ENCODE measurements around the gene CD164. TPM values are rescaled to one million over a fixed set of nuclear protein-coding genes. Genes with fewer than 3 reads are reported as not detected.

The CD164 gene
- polyA plus RNA-seq, 1 donor (not counting 4 experiments of a cell fraction or from before 2014, with no cell fraction given): 244 TPM

- Histone ChIP-seq H3K36me3 (ENCODE audit: control insufficient read depth in 2 of 2, extremely low read depth in 1 of 2, insufficient read depth in 2 of 2, low read length in 2 of 2) (no peaks in the 10 kb centered on the region), H3K4me1 (ENCODE audit: control insufficient read depth, extremely low read depth, insufficient read depth, low read length) (peaks cover 26% of the 10 kb centered on the region), H2AFZ (ENCODE audit: control insufficient read depth, low read length) (no peak overlapping the region), H3K9ac (ENCODE audit: control insufficient read depth, extremely low read depth, insufficient read depth, low read length) (no peak overlapping the region), H3K79me2 (ENCODE audit: control insufficient read depth, insufficient read depth, low read length) (no peaks in the 10 kb centered on the region), H4K20me1 (ENCODE audit: control insufficient read depth, extremely low read depth, insufficient read depth, low read length) (no peaks in the 10 kb centered on the region), H3K27me3 (ENCODE audit: control insufficient read depth, extremely low read depth, insufficient read depth, low read length) (no peaks in the 10 kb centered on the region), H3K9me3 (ENCODE audit: control insufficient read depth, low read depth, low read length) (no peaks in the 10 kb centered on the region), H3K4me2 (ENCODE audit: control insufficient read depth, extremely low read depth, insufficient read depth, low read depth, low read length) (no peak overlapping the region), H3K4me3 (ENCODE audit: control insufficient read depth in 2 of 3, extremely low read depth in 1 of 3, insufficient read depth in 2 of 3, low read depth in 1 of 3, low read length in 3 of 3) (no peak overlapping the region), H3K9me1 (ENCODE audit: control insufficient read depth, extremely low read depth, insufficient read depth, low read length) (no peaks in the 10 kb centered on the region), H3K27ac (ENCODE audit: control insufficient read depth, insufficient read depth, low read length) (no peak overlapping the region)
- FAIRE-seq (no peak), DNase-seq (ENCODE audit: low read depth, low spot score) (no peak)
- TF ChIP-seq CTCF (optimal IDR thresholded peaks at IDR 0.05 in 1 of 3, IDR thresholded peaks at IDR 0.05 in 1 of 3, conservative IDR thresholded peaks at IDR 0.05 in 1 of 3; ENCODE audit: extremely low read depth in 1 of 3, insufficient read depth in 2 of 3, low read length in 3 of 3) (no peak), EZH2 (IDR thresholded peaks at IDR 0.05; ENCODE audit: low read length) (no peak)
- dilution Hi-C loops (cut with MboI; ENCODE audit: extremely low pct_ligation_motif_present, low sequenced_read_pairs): no loop called here
These were observed 6.0 kb upstream of the CD164 start for GRCh38 chr6:109388265-109388664.

GRCh38 chr6:109383438-109383940, 1.2 kb upstream of the CD164 start:
- H2AFZ ChIP-seq (ENCODE audit: control insufficient read depth, low read length): no peak overlapping the region

More at GRCh38 chr6:109383438-109383940, 1.2 kb upstream of the CD164 start:
- H3K27me3 ChIP-seq (ENCODE audit: control insufficient read depth, extremely low read depth, insufficient read depth, low read length): no peaks in the 10 kb centered on the region
- peak overlapping the region; percentile 95 for H3K9ac ChIP-seq (ENCODE audit: control insufficient read depth, extremely low read depth, insufficient read depth, low read length)
- H4K20me1 ChIP-seq (ENCODE audit: control insufficient read depth, extremely low read depth, insufficient read depth, low read length): peaks cover 11% of the 10 kb centered on the region
- dilution Hi-C loops (cut with MboI; ENCODE audit: extremely low pct_ligation_motif_present, low sequenced_read_pairs): no loop called here
- H3K36me3 ChIP-seq (ENCODE audit: control insufficient read depth in 2 of 2, extremely low read depth in 1 of 2, insufficient read depth in 2 of 2, low read length in 2 of 2): no peaks in the 10 kb centered on the region
- TF ChIP-seq EZH2 (IDR thresholded peaks at IDR 0.05; ENCODE audit: low read length): no peak
- TF ChIP-seq CTCF (optimal IDR thresholded peaks at IDR 0.05 in 1 of 3, IDR thresholded peaks at IDR 0.05 in 1 of 3, conservative IDR thresholded peaks at IDR 0.05 in 1 of 3; ENCODE audit: extremely low read depth in 1 of 3, insufficient read depth in 2 of 3, low read length in 3 of 3): no peak
- H3K4me3 ChIP-seq (ENCODE audit: control insufficient read depth in 2 of 3, extremely low read depth in 1 of 3, insufficient read depth in 2 of 3, low read depth in 1 of 3, low read length in 3 of 3): peak overlapping the region; percentile 60 to 78 (median 71)
- H3K79me2 ChIP-seq (ENCODE audit: control insufficient read depth, insufficient read depth, low read length): peaks cover 36% of the 10 kb centered on the region
- H3K4me1 ChIP-seq (ENCODE audit: control insufficient read depth, extremely low read depth, insufficient read depth, low read length): peaks cover 29% of the 10 kb centered on the region
- FAIRE-seq: no peak
- H3K27ac ChIP-seq (ENCODE audit: control insufficient read depth, insufficient read depth, low read length): peak overlapping the region; percentile 98
- peak overlapping the region; percentile 86 for H3K4me2 ChIP-seq (ENCODE audit: control insufficient read depth, extremely low read depth, insufficient read depth, low read depth, low read length)
- no peaks in the 10 kb centered on the region for H3K9me3 ChIP-seq (ENCODE audit: control insufficient read depth, low read depth, low read length)
- DNase-seq (ENCODE audit: low read depth, low spot score): no peak
- no peaks in the 10 kb centered on the region for H3K9me1 ChIP-seq (ENCODE audit: control insufficient read depth, extremely low read depth, insufficient read depth, low read length)

Measured in keratinocyte (primary cell).